Activated naive CD4-positive, alpha-beta T cell treated with anti-CD3 and anti-CD28 coated beads, Interleukin-2, amount 50 U/mL, for 16 hours (primary cell): Measurements from ENCODE around the gene OMA1.

Experiments
- DNase-seq: peaks from one replicate; pipeline ENCODE4 v3.0.0-alpha.2; 2020

The OMA1 gene

DNA sequence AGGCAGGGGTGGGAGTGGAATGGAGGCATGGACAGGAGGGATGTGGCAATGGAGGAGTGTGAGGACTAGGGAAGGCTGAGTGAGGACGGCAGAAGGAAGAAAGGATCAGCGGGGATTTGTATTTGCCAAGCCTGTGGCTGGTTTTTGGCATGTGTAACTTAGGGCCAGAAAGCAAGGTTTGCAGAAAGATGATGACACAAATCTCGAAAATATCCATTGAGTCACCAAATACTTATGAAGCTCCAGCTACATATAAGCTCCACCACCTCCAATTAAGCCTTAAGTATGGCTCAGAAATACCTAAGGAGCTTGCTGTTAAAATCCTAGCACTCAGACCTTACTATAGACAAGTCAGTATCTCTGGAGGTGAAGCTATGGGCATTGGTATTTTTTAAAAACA, 90.1 kb downstream of the OMA1 start:
- DNase-seq = no peak

DNA sequence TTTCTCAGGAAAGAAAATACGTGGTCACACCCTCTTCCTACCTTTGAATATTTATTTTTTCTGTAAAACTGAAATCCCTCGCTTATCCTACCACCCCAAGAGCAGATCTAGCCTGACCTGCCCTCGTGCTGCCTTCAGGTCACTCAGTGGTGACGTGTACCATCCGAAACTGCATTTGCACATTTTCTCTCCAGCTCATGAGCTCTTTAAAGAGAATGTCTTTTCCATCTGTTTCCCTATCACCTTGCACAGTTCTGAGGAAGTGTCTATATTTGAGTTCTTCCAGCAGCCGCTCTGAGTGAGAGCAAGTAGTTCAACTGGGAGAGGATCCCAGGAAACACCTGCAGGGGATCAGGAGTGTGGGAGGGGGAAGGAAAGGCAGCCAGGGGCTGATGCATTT, 91.7 kb downstream of the OMA1 start:
- DNase-seq = no peak

DNA sequence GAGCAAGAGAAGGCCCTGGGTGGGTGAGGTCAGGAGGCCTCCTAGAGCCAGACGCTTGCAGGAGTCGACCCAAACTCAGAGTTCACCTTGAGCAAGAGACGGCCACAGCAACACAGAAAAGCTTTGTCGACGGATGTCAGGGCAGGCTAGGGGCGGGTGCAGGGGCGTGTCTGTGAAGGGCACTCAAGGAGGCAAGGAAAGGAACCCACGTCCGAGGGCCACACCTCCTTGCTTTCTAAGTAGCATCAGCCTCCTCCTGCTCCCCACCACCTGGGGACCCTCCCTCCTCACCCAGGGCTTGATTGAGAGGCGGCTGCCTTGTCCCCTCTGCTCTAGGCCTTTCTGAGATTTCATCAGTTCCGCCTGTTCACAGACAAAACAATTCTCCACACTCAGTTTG, 92.1 kb downstream of the OMA1 start:
- DNase-seq = no peak

DNA sequence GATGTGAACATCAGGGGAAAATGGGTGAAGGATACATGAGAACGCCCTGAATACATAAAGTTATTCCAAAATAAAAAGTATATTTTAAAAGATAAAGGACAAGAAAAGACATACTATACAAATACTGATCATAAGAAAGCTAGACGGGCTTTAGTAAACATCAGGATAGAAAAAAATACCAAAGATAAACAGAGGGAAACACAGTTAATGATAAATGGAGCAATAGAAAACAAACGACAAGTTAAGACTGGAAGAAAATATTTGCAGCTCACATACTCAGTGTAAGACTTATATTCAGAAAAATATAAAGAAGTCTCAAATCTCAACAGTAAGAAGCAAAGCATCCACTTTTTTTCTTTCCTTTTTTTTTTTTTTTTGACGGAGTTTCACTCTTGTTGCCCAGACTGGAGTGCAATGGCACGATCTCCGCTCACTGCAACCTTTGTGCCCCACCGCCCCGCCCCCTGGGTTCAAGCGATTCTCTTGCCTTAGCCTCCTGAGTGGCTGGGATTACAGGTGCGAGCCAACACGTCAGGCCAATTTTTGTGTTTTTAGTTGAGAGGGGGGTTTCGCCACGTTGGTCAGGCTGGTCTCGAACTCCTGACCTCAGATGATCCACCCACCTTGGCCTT, 94.8 kb downstream of the OMA1 start:
- no peak for DNase-seq

DNA sequence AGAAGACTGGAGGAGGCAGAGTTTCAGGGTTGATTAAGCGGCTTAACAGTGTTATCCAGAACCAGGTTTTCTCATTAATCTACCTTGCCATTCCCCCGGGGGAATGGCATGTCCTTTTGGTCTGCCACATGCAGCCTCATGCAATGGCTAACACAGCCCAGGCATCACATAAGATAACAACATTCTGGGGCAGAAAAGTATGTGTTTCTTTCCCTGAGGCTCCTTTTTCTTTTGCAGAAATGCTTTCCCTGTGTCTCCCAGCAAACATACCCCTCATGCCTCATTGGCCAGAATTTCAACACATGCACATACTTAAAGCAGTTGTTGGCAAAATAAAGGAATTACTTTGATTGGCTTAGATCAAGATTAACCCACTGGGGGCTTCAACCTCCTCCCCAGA, 98.6 kb downstream of the OMA1 start:
- DNase-seq = no peak

DNA sequence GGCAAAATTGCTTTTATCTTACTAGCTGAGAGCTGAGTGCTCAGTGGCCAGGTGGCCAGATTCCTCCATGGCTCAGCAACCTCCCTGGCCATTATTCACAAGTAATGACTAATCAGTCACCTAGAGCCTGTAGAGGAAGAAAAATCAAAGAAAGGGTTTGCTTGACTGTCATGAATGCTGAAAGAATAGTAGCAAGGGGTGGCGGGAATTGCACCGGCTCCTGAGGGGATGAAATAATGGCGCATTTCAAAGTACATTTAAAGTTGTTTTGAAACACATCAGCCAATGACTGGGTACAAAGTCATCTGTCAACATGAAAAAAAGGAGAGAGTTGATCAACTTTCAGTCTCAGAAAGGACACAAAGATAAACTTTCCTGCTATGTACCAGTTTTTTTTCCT, 99.5 kb downstream of the OMA1 start:
- no peak for DNase-seq

DNA sequence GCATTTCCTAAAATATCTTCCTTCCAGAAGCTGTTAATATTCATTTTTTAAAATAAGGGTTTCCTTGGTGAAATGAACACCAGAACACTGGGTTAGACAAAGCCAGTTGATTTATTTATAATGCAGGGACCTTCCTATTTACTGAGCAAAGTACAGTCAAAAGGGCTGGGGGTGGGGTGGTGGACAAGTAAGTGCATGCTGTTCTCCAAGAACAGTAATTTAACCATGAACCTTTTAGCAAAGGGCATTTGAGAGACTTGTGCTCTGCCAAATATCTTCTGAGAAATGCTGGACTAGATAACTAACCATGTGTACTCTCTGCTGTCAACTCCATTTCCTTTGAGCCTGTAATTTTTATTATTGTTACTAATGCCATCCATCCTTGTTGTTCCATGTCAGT, 100.2 kb downstream of the OMA1 start:
- no peak for DNase-seq

DNA sequence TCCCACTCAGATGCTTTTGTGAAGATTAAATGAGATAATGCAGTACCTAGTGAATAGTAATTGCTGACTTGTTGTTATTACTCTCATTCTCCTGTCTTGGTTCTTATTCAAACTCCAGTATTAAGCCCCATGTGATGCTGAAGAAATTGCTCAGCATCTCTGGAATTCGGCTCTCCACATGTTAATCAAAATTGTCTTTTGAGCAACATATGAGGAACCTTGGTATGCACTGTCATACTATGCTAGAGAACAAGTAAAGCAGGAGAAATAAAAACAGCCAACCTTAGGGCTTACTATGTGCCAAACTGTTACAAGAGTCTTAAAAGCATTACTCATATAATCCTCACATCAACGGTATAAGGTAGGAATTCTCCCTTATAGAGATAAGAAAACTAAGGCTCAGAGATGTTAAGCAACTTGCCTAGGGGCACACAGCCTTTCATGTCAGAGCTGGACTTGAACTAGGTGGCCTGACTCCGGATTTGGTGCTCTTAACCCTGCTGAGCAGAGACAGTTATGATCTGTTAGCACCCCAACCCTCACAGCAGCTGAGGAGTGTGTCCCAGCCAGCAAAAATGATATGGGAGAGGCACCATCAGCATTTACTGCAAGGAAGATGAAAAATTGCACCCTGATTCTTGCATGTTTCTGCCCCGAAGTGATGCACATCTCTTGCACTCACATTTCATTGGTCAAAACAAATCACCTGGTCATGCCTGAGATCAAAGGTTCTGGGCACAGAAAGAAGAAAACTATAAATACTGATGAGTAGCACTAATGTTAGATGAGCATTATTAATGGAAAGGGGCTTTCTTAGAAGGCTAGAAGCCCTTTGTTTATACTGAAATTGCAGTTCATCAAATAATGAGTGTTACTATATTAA, 102.3 kb downstream of the OMA1 start:
- no peak for DNase-seq

DNA sequence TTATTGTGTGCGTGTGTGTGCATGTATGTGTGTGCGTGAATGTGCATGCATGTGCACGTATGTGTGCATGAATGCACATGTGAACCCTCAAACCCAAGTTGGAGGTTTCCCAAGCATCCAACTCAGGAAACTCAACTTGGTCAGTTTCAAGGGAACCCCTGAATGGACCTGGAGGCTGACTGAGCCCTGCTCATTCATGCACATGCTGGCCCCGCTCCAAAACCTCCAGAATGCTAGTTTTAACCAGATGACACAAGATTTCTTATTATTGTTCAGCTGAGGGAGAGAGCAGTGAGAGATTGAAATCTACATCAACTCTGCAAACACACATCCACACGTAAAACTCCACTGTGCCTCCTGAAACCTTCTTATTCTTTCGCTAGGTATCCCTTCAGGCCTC, 104.4 kb downstream of the OMA1 start:
- DNase-seq = no peak

DNA sequence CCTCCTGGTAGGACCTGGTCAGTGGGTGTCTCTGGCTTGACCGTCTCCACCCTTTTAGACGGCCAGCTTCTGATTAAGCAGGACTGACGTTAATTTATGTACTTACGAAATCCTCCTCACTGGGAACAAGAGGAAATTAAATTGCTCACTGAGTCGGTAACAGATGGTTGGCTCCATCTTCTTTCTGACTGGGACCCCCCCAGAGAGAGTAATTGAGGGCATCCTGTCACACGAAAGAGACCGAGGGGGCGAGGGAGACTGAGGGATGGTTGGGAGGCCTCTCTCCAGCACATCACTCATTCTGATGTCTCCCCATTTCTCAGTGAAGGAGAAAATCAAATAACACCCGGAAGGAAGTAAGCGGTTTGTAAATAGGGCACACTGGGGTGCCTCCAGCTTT, 104.8 kb downstream of the OMA1 start:
- DNase-seq = no peak

DNA sequence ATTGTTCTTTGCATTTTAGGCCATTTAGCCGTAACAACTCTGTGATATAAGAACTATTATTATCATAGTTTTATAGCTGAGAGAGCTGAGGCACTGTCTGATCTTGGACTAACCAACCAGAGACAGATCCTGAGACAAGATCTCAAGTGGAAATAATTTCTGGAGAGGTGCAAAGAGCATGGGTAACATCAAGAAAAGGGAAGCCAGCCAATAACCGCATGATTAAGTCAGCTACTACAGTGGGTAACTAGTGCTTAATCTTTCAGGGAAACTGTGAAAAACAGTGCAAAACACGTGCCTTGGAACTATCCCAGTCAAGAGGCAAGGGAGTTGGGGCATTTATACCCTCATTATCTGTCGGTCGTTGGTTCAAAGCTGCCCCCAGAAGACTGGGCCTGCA, 105.8 kb downstream of the OMA1 start:
- DNase-seq = no peak

DNA sequence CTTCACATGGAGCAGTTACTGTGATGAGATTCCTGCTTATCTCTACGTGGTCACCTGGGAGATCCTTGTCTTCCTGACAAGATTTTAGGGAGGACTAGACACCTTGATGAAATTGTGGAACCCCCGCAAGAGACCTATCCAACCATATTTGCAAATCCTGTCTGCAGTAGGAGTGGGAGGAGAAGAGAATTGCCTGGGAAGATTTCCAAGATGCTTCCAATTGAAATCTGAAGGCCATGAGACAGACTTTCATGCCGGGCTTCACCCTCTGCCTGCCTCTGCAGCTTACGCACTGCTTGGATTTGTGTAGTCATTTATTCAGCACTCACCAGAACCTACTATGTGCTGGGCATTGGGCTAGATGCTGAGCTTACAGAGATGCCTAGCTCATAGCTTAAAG, 106.6 kb downstream of the OMA1 start:
- DNase-seq = no peak

DNA sequence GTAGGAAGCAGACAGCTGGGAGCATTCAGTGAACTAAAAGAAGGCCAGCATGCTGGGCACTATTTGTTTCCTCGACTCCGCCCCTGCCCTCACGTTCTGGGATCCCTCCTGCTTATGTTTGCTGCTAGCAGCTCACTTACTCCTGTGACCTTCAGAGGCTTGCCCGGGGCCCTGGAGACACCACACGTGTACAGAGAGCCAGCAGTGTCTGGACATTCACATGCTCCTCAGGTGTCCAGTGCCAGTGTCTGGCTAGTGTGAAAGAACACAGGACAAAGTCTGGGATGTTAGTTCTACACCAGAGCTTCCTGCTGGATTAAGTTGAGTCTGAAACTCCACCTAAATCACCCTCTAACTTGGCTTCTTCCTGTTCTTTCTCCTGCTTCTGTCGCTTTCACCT, 108.1 kb downstream of the OMA1 start:
- DNase-seq = no peak

DNA sequence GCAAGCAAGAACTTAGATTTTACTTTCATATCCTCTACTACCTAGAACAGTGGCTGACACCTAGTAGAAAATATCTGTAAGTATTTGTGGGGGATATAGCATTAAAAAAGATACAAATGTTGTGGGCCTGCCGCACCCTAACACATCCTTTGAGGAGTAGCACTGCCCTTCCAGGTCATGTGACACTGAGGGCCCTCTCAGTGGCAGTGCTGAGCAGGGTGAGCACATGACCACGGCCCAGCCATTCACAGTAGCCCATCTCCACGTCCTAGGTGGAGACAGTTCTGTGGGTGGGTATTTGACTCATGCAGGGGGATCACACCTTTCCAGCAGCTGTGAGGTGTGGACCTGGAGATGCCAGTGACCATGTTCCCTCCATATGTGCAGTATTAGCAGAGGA, 108.9 kb downstream of the OMA1 start:
- DNase-seq = no peak

DNA sequence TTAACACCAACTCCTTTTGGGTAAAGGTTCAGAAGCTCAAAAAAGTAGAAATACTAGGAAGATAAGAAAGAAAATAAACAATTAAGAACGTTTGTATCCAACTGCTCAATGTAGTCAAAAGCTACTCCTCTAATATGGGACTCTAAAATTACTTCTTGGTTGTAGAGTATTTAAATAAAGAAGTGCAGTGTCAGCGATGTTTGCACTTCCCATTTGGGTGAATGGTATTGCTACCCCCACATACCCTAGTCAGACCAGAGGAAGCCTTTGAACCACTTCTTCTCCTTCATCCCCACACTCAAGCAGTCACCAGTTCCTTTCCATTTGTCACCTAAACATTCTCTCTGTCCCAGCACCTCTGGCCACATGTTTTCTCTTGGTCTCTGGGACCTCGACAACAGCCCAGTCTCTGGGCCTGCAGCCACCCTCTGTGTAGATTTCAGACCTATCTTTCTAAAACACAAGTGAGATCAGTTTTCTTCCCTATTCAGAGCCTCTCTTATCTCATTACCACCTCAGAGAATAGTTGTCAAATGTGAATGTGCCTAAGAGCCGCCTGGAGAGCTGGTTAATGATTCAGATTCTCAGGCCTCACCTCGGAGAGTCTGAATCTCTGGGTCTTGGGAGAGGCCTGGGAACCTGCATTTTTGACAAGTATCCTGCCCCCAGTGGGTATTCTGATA, 109.8 kb downstream of the OMA1 start:
- no peak for DNase-seq

DNA sequence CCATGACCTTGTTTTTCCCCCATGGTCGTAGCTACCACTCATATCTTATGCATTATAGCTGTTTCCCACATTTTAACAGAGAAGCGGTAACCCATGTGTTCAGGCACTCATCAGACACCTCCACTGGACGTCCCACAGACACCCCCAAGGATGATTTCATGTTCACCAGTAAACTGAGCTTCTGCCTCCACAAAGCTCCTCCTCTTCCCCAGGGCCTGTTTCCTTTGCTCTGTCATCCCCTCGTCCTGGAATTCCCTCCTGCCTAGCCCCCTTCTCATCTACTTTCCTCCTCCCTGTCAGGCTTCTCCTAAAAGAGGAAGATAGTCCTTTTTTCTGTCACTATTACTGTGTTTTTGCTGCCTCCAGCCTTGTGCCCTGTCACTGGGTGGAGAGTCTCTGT, 111.2 kb downstream of the OMA1 start:
- DNase-seq = no peak

DNA sequence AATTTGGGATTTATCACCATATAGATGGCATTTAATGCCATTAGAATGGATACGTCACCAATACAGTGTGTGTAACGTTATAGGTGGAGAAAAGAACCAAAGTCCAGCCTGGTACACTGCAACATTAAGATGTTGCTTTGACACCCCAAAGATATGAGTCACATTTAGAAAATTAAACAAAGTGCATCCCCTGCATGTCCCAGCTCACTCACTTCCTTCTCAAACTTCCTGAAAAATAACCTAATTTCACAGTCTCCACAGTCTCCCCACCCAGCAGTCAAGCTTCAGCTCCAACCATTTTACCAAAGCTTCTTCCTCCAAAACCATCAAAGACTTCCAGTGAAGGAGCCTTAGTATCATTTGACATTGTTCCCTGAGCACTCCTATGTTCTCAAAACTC, 111.9 kb downstream of the OMA1 start:
- no peak for DNase-seq

DNA sequence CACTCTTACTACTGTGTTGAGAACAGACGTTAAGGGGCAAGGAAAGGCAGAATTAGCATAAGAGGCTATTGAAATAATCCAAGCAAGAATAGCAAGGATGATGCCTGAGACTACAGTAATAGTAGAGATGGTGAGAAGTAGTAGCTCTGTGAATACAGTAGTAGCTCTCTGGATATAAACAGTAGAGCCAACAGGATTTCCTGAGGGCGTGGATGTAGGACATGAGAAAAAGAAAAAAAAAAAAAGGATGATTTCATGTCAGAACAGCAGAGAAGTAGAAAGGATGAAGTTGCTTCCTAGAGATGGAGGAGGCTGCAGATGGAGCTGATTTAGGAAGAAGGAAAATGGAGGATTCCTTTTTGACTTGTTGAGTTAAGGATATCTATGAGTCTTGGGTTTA, 112.3 kb downstream of the OMA1 start:
- DNase-seq = no peak

DNA sequence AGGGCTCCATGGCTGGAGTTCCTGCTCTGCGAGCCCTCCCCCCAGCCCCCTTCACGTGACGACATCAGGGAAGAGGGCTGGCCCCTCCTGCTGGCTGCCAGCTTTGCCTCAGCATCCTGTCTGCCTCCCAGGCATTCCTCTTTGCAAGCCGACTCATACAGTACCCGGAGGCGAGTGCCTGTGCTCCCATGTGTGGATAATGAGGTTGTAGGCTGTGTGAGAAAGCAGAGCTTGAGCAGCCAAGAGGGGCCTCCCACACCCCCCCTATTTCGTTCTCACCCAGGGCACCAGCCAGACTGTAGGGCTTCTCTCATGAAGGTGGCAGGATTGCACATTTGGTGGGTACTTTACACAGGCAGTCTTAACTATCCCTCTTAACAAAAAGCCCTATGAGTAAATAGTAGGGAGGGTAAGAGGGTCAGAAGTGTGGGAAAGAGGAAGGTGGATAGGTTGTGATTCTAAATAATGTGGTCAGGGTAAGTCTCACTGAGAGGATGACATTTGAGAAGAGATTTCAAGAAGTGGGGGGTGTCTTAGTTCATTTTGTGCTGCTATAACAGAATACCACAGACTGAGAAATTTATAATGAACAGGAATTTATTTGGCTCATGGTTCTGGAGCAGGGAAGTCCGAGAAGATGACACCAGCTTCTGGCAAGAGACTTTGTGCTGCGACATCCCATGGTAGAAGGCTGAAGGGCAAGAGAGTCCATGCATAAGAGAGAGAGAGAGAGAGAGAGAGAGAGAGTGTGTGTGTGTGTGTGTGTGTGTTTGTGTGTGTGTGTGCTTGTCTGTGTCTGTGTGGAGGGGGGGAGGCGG, 113.5 kb downstream of the OMA1 start:
- no peak for DNase-seq

DNA sequence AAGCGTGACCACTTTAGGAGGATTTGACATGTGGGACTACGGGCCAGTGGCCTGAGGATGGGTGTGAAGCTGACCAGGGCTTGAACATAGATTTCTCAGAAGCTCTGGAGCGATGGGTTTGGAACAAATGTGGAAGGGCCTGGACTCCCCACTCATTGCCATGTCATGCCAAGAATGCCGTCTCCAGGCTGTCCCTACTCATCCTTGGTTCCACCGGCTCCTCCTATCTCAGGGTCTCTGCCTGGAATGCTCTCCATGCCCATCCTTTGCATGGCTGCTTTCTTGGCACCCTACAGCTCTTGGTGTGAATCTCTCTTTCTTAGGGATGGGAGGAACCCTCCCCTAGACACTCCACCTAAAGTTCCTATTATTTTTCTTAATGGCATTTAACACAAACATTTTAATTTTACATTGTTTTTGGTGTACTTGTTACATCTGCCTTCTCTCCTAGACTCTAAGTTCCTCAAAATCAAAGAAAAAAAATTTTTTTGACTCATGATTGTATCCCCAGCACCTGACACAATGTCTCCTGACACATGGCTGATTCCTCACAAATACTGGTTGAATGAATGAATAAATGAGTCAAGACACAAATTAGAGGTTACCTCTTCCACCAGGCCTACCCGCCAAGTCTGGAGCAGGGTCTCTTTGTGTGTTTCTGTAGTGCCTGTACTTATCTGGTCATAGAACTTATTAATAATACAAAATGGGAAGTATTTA, 114.5 kb downstream of the OMA1 start:
- no peak for DNase-seq
